DMS 273 treated with DMSO at 0.1 percent for 48 hours (cell line): ENCODE results near the gene SYNM.
A peak's percentile ranks its signal among the peaks of the same experiment; 100 is the strongest.
"Not testable (repeated sequence)": the region's sequence is repeated elsewhere in the genome, so short reads cannot be mapped to it uniquely, and the experiment has no call there.

Experiments used
- DNase-seq: peaks from one replicate; lab custom pipeline; 2025; lab: John Stamatoyannopoulos, UW

SYNM gene

GRCh38 chr15:99104788-99105513 is at the start of gene SYNM:
TSS of gene SYNM (plus strand) at chr15:99105080. CDS start at chr15:99105200, 120 bp downstream.
- peak; percentile 42 for DNase-seq

DNA sequence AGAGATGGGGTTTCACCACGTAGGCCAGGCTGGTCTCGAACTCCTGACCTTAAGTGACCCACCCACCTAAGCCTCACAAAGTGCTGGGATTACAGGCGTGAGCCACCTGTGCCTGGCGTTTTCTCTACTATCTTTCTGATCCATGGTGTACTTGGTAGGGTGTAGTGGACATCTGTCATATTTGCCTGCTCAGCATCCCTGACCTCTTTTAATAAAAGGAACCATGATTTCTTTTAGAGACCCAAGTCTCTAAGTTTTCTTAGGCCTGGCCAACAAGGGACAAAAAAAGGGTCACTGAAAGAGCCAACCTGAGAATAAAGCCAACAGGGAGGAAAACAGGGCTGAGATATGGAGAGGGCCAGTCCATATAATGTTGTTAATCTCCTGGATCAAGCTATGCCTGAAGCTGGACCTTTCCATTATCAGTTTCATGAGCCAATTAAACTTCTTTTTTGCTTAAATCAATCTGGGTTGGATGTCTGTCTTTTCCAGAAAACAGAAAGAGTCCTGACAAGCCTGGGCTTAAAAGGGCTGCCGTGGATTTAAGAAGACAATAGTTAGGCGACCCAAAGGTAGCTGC is 49.2 kb upstream of the SYNM start:
- no peak for DNase-seq

- DNase-seq: no peak
Observed at GRCh38 chr15:99057020-99057419, 47.9 kb upstream of the SYNM start.

DNA sequence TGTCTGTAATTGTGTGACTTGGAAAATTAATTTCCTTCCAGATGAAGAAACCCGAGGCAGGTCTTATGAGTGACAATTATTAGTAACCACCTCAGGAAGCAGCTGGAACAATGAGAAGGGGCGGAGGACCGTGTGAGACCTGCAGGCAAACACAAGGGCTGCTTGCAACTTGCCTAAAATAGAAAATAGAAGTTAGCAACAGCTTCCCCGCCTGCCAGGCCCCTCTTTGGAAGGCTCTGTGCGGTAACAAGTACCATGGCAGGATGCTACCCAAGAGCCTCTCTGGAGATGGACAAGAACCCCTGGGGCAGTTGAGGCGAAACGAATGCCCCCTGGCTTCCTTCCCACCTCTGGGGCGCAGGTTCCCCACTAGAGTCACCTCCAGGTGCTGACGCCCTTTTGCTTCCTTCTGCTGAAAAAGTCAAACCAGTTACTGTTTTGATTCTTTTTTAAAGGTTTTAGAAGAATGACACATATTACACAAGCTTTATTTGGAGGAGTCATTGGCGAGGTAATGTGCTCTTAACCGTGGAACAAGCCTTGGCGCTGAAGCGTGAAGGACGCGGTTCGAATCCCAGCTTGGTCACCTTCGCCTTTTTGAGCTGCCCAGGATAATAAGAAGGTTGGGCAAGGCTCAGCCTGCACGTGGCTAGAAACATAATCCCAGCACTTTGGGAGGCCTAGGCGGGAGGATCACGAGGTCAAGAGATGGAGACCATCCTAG is 47.0 kb upstream of the SYNM start:
- DNase-seq: no peak

- DNase-seq: no peak
Observed at GRCh38 chr15:99058421-99058870, 46.4 kb upstream of the SYNM start.

DNA sequence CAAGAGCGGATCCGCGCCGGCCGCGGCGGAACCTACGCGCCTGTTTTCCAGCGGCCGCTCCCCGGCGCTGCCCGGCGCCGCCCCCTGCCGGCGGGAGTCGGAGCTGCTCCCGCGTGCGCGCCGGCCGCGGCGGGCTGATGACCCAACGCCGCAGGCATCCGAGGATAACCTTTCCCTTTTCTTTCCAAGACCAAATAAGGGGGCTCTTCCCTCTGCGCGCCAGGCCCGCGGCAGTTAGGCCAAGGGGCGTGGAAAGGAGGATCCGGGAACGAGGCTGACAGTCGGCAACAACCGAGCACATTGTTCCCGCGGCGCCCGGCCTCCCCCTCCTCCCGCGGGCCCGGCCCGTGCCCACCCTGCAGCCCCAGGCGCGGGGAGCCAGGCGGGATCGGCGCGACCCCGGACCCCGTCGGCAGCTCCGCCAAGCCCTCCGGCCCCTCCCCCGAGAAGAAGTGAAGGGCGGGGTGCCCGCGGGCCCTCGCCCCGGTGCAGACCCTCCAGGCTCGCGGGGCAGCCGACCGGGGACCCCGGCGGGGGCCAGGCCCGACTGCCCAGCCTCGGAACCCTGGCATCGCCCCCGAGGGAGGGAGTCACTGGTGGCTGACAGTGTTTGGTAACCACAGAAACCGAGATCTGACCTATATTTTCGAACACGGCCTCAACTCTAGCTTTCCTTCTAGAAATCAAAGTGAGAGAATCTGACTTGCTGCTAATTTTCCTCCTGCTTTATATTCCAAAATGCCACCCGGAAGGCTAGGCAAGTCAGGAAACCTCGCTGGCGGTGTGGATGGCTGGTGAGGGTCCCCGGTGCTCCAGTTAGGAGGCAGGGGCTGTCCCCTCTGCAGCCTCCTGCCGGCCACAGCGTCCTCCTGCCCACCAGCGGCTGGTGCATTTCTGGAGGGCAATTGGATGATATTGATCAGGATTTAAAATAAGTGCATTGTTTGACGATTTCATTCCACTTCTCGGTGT is 45.6 kb upstream of the SYNM start:
- peak; percentile 4 for DNase-seq

DNA sequence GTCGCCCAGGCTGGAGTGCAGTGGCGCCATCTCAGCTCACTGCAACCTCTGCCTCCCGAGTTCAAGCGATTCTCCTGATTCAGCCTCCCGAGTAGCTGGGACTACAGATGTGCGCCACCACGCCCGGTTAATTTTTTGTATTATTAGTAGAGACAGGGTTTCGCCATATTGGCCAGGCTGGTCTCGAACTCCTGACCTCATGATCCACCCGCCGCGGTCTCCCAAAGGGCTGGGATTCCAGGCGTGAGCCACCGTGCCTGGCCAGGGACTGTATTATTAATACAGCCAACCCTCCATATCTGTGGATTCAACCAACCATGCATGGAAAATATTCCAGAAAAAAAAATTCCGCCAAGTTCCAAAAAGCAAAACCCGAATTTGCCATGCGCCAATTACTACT is 44.7 kb upstream of the SYNM start:
- not testable (repeated sequence) for DNase-seq

DNA sequence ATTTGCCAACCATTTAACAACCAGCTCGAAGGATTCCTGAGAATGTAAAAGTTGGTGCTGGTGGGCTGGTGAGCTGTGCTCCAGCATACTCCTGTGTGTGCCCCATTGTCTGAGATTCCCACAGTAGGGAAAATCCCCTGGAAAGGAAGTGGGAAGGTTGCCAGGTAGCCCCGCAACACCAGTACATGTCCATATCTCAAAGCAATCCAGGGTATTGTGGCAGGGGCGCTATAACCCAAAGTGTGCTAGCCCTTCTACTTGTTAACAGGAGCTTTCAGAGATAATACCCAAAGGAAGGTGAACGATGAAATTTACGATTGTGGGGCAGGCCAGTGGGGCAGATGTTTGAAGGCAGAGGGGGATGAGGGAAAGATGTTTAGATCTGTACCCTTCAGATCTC is 42.7 kb upstream of the SYNM start:
- DNase-seq: no peak

DNA sequence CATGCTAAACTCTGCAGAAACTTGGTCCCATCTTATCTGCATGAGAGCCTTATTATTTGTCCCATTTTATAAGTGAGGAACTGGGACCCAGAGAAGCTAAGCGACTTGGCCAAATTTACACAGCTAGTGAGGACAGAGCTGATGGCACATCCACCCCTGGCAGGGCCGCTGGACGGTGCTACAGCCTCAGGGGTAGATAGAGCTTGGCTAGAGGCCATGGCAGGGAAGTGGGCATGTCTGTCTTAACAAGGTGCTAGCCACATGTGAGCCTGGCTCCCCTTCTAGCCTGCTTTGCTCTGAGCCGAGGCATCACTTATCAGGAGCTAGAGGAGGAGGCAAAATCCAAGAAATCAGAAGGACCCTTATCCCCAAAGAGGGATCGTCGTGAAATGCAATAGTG is 36.7 kb upstream of the SYNM start:
- no peak for DNase-seq

GRCh38 chr15:99070208-99070607 is 34.7 kb upstream of the SYNM start:
- DNase-seq: no peak

- DNase-seq: no peak
Observed at GRCh38 chr15:99071091-99071680, 33.7 kb upstream of the SYNM start.

- no peak for DNase-seq
Observed at GRCh38 chr15:99073008-99073717, 31.7 kb upstream of the SYNM start.

DNA sequence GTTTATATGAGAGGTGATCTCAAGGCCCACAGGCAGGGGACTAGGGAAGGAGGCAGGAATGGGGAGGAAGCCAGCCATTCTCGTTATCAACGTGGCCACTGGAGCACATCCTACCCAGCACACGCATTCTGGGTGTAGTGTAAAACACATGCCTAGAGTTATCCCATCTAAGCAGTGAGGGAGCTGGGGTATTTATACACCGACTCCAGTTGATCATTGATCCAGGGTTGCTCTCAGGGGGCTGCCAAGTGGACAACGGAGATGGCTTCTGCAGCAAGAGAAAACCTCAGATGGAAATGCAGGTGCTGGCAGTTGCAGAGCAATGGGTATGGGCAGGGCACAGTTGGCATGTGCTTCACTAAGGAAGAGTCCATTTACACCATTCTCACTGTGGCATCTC is 30.4 kb upstream of the SYNM start:
- DNase-seq: no peak

- not testable (repeated sequence) for DNase-seq
Observed at GRCh38 chr15:99075059-99075652, 29.7 kb upstream of the SYNM start.

GRCh38 chr15:99076109-99076508 is 28.8 kb upstream of the SYNM start:
- no peak for DNase-seq

- peak; percentile 34 for DNase-seq
Observed at GRCh38 chr15:99076555-99077308, 28.1 kb upstream of the SYNM start.

GRCh38 chr15:99082798-99083197 is 22.1 kb upstream of the SYNM start:
- no peak for DNase-seq

DNA sequence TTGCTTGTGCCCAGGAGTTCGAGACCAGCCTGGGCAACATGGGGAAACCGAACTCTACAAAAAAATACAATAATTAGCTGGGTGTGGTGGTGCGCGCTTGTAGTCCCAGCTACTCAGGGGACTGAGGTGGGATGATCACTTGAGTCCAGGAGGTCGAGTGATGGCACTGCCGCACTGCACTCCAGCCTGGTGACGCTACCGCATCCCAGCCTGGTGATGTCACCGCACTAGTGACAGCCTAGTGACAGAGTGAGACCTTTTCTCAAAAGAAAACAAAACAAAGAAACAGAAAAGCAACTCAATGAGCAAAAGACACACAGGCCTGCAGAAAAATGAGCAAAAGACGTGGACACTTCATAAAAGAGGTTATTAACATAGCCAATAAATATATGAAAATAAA is 19.9 kb upstream of the SYNM start:
- DNase-seq: no peak

DNA sequence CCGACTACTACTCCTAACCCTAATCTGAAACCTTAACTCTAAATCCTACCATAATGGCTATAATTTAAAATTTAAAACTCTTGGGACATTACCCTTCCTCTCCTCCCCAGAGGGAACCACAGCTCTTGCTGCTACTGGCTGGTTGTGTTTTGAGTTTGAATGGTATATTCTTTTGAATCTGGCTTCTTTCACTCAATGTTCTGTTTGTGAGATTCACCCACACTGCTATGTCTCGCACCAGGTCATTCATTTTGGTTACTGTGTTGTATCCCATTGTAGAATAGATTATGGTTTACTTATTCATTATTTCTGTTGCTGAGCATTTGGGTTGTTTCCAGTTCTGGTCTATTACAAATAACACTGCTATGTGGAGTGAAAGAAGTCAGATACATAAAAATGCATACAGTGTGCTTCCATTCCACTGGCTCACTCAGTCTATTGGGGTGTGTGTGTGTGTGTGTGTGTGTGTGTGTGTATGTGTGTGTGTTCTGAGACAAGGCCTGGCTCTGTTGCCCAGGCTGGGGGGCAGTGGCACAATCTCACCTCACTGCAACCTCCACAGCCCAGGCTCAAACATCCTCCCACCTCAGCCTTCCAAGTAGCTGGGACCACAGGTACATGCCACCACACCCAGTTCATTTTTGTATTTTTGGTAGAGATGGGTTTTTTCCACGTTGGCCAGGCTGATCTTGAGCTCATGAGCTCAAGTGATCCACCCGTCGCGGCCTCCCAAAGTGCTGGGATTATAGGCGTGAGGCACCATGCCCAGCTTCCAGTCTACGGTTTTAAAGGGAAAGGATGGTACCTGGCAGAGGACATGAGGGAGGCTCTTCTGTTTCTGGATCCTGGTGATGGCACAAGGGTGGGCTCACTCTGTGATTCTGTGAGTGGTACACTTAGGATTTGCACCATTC is 19.2 kb upstream of the SYNM start:
- DNase-seq: no peak
